GM12878 (cell line): ENCODE results near the gene MEIOB. TPM values are rescaled to one million over a fixed set of nuclear protein-coding genes. Genes with fewer than 3 reads are reported as not detected.

Source experiments
- BACH1 ChIP-seq: fragments of 450-650 bp; IDR thresholded peaks from 2 replicates; pipeline ENCODE4 v1.6.1; 2017; ENCODE audit warnings: mild to moderate bottlenecking, borderline replicate concordance
- BRCA1 ChIP-seq: IDR thresholded peaks from 2 replicates; pipeline ENCODE4 v1.6.1; 2011; ENCODE audit warnings: low read depth, low read length, improper control_type of control experiment
- CBX3 ChIP-seq: fragments of 200-600 bp; sonication (generic); IDR thresholded peaks from 2 replicates; pipeline ENCODE4 v1.6.1; 2016; ENCODE audit warnings: low read depth, borderline replicate concordance
- CHD2 ChIP-seq: IDR thresholded peaks from 2 replicates; pipeline ENCODE4 v1.6.1; 2011; ENCODE audit warnings: low read depth, low read length, improper control_type of control experiment, borderline replicate concordance
- DPF2 ChIP-seq: fragments of 450-650 bp; IDR thresholded peaks from 2 replicates; pipeline ENCODE4 v1.6.1; 2017; ENCODE audit warnings: mild to moderate bottlenecking
- LARP7 ChIP-seq: fragments of 450-650 bp; IDR thresholded peaks from 2 replicates; pipeline ENCODE4 v1.6.1; 2017; ENCODE audit warnings: mild to moderate bottlenecking
- NFIC ChIP-seq: IDR thresholded peaks from 2 replicates; pipeline ENCODE4 v1.6.1; 2012; ENCODE audit warnings: low read depth, mild to moderate bottlenecking, inconsistent platforms, low read length, moderate library complexity
- POLR2AphosphoS2 ChIP-seq: IDR thresholded peaks from 2 replicates; pipeline ENCODE4 v1.6.1; 2011; ENCODE audit warnings: low read depth, mild to moderate bottlenecking, low read length, improper control_type of control experiment, moderate library complexity
- SUPT20H ChIP-seq: IDR thresholded peaks from 2 replicates; pipeline ENCODE4 v1.6.1; 2011; ENCODE audit warnings: low read depth, mild to moderate bottlenecking, low read length, moderate library complexity, borderline replicate concordance; ENCODE audit not compliant: control insufficient read depth
- TCF3 ChIP-seq: IDR thresholded peaks from 2 replicates; pipeline ENCODE4 v1.6.1; 2012; ENCODE audit warnings: low read depth, mild to moderate bottlenecking, low read length, borderline replicate concordance; ENCODE audit not compliant: insufficient read depth
- TCF7 ChIP-seq: IDR thresholded peaks from 2 replicates; pipeline ENCODE4 v1.6.1; 2014; ENCODE audit warnings: antibody characterized with exemption, borderline replicate concordance
- YBX1 ChIP-seq: fragments of 450-650 bp; IDR thresholded peaks from 2 replicates; pipeline ENCODE4 v1.6.1; 2016; ENCODE audit warnings: antibody characterized with exemption
- polyA plus RNA-seq, 11 experiments: library from polyadenylated mRNA; depleted of rRNA in 4 of 11; unstranded in 6 of 11; stranded (reverse) in 5 of 11; fragments of >200 nt; fragmentation: Nextera tagmentation in 4 of 11; fragmentation: Illumina TruSeq in 1 of 11; extraction: Ambion mirVana in 4 of 11; extraction: Trizol in 1 of 11; gene quantifications; 1 replicate in 1 of 11; 2 replicates in 10 of 11; pipeline versions ENCODE4 v1.2.1 to v1.2.3, GENCODE V29; 2011 to 2016; ENCODE audit warnings: inconsistent platforms in 2 of 11, missing spikeins in 2 of 11, low read depth in 1 of 11
- total RNA-seq, 4 experiments: library from RNA; depleted of rRNA in 3 of 4; stranded (reverse); fragments of >200 nt in 3 of 4; fragmentation: Illumina TruSeq in 1 of 4; extraction: Trizol in 1 of 4; gene quantifications; 2 replicates each; pipeline versions ENCODE4 v1.2.1 to v1.2.3, GENCODE V29; 2013 to 2021
- TF ChIP-seq, protein P1 (sequence below): fragments of 450-650 bp; IDR thresholded peaks from 2 replicates; pipeline ENCODE4 v1.6.1; 2014; ENCODE audit warnings: mild to moderate bottlenecking
- TF ChIP-seq, protein P2 (sequence below): fragments of 450-650 bp; IDR thresholded peaks from 2 replicates; pipeline ENCODE4 v1.6.1; 2016; ENCODE audit warnings: mild to moderate bottlenecking, moderate library complexity, borderline replicate concordance
- TF ChIP-seq, protein P3 (sequence below): IDR thresholded peaks from 2 replicates; pipeline ENCODE4 v1.6.1; 2012; ENCODE audit warnings: low read depth, low read length, improper control_type of control experiment
- TF ChIP-seq, protein P4 (sequence below): fragments of 450-650 bp; IDR thresholded peaks from 2 replicates; pipeline ENCODE4 v1.6.1; 2018; ENCODE audit warnings: mild to moderate bottlenecking, low read depth, moderate library complexity; ENCODE audit not compliant: partially characterized antibody
- TF ChIP-seq, protein P5 (sequence below): fragments of 150-350 bp; IDR thresholded peaks from 2 replicates; pipeline ENCODE4 v1.6.1; 2014; ENCODE audit warnings: mild to moderate bottlenecking, low read depth, low read length

Gene MEIOB
- total and polyA plus RNA-seq, 10 of the 15 experiments (the other 5 are each of a cell fraction or from before 2014, with no cell fraction given) = 0.04 to 0.26 (median 0.09) TPM; not detected in 5

DNA sequence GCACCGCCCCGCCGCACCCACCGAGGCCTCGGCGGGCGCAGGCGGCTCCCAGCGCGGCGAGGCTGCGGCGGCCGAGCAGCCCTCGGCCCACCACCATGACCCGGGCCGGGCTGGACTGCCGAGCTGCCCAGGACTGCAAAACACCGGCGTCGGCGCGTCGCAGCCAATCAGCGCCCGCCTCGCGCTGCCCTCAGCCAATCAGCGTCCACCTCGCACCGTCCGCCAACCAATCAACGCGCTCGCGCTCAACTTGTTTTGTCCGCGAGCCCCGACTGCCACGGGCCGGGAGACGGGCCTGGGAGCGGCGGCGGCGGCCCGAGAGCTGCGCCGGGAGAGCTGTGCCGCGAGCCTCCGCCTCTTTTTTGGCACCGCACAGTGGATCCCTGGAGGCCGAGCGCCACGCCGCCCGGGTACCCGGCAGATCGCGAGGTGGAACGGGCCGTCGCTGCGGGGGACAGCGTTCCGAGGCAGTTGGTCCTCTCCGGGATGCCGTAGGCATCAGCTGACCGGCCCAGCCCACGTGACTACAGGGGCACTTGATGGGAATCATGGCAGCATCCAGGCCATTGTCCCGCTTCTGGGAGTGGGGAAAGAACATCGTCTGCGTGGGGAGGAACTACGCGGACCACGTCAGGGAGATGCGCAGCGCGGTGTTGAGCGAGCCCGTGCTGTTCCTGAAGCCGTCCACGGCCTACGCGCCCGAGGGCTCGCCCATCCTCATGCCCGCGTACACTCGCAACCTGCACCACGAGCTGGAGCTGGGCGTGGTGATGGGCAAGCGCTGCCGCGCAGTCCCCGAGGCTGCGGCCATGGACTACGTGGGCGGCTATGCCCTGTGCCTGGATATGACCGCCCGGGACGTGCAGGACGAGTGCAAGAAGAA is 45.0 kb downstream of the MEIOB start, which contains the start of the genes FAHD1 and HAGH (continued):
- TF ChIP-seq TCF3 = no peak
- TF ChIP-seq CBX3 = no peak
- TF ChIP-seq, protein P1, sequence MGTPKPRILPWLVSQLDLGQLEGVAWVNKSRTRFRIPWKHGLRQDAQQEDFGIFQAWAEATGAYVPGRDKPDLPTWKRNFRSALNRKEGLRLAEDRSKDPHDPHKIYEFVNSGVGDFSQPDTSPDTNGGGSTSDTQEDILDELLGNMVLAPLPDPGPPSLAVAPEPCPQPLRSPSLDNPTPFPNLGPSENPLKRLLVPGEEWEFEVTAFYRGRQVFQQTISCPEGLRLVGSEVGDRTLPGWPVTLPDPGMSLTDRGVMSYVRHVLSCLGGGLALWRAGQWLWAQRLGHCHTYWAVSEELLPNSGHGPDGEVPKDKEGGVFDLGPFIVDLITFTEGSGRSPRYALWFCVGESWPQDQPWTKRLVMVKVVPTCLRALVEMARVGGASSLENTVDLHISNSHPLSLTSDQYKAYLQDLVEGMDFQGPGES = peak; percentile 48; the same call in 1 of the 2 replicates
- no peak for TF ChIP-seq BRCA1
- no peak for TF ChIP-seq TCF7
- TF ChIP-seq, protein P2, sequence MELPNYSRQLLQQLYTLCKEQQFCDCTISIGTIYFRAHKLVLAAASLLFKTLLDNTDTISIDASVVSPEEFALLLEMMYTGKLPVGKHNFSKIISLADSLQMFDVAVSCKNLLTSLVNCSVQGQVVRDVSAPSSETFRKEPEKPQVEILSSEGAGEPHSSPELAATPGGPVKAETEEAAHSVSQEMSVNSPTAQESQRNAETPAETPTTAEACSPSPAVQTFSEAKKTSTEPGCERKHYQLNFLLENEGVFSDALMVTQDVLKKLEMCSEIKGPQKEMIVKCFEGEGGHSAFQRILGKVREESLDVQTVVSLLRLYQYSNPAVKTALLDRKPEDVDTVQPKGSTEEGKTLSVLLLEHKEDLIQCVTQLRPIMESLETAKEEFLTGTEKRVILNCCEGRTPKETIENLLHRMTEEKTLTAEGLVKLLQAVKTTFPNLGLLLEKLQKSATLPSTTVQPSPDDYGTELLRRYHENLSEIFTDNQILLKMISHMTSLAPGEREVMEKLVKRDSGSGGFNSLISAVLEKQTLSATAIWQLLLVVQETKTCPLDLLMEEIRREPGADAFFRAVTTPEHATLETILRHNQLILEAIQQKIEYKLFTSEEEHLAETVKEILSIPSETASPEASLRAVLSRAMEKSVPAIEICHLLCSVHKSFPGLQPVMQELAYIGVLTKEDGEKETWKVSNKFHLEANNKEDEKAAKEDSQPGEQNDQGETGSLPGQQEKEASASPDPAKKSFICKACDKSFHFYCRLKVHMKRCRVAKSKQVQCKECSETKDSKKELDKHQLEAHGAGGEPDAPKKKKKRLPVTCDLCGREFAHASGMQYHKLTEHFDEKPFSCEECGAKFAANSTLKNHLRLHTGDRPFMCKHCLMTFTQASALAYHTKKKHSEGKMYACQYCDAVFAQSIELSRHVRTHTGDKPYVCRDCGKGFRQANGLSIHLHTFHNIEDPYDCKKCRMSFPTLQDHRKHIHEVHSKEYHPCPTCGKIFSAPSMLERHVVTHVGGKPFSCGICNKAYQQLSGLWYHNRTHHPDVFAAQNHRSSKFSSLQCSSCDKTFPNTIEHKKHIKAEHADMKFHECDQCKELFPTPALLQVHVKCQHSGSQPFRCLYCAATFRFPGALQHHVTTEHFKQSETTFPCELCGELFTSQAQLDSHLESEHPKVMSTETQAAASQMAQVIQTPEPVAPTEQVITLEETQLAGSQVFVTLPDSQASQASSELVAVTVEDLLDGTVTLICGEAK = 0 out of 2 replicates have a peak, but pooled peaks have one; percentile 17
- TF ChIP-seq CHD2 = peak; percentile 67
- peak; percentile 89; the same call in 1 of the 2 replicates for TF ChIP-seq NFIC
- TF ChIP-seq LARP7 = peak; percentile 73
- TF ChIP-seq, protein P3, sequence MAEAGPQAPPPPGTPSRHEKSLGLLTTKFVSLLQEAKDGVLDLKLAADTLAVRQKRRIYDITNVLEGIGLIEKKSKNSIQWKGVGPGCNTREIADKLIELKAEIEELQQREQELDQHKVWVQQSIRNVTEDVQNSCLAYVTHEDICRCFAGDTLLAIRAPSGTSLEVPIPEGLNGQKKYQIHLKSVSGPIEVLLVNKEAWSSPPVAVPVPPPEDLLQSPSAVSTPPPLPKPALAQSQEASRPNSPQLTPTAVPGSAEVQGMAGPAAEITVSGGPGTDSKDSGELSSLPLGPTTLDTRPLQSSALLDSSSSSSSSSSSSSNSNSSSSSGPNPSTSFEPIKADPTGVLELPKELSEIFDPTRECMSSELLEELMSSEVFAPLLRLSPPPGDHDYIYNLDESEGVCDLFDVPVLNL = peak; percentile 57
- TF ChIP-seq DPF2 = peak; percentile 64; the same call in 1 of the 2 replicates
- TF ChIP-seq, protein P4, sequence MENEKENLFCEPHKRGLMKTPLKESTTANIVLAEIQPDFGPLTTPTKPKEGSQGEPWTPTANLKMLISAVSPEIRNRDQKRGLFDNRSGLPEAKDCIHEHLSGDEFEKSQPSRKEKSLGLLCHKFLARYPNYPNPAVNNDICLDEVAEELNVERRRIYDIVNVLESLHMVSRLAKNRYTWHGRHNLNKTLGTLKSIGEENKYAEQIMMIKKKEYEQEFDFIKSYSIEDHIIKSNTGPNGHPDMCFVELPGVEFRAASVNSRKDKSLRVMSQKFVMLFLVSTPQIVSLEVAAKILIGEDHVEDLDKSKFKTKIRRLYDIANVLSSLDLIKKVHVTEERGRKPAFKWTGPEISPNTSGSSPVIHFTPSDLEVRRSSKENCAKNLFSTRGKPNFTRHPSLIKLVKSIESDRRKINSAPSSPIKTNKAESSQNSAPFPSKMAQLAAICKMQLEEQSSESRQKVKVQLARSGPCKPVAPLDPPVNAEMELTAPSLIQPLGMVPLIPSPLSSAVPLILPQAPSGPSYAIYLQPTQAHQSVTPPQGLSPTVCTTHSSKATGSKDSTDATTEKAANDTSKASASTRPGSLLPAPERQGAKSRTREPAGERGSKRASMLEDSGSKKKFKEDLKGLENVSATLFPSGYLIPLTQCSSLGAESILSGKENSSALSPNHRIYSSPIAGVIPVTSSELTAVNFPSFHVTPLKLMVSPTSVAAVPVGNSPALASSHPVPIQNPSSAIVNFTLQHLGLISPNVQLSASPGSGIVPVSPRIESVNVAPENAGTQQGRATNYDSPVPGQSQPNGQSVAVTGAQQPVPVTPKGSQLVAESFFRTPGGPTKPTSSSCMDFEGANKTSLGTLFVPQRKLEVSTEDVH = no peak
- TF ChIP-seq, protein P5, sequence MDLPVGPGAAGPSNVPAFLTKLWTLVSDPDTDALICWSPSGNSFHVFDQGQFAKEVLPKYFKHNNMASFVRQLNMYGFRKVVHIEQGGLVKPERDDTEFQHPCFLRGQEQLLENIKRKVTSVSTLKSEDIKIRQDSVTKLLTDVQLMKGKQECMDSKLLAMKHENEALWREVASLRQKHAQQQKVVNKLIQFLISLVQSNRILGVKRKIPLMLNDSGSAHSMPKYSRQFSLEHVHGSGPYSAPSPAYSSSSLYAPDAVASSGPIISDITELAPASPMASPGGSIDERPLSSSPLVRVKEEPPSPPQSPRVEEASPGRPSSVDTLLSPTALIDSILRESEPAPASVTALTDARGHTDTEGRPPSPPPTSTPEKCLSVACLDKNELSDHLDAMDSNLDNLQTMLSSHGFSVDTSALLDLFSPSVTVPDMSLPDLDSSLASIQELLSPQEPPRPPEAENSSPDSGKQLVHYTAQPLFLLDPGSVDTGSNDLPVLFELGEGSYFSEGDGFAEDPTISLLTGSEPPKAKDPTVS = no peak
- no peak for TF ChIP-seq BACH1
- no peak for TF ChIP-seq YBX1
- TF ChIP-seq POLR2AphosphoS2 = no peak
- no peak for TF ChIP-seq SUPT20H
